Measurements from ENCODE around the gene GOLGA8R.
"Not testable (repeated sequence)": the region's sequence is repeated elsewhere in the genome, so short reads cannot be mapped to it uniquely, and the experiment has no call there.

The GOLGA8R gene, protein sequence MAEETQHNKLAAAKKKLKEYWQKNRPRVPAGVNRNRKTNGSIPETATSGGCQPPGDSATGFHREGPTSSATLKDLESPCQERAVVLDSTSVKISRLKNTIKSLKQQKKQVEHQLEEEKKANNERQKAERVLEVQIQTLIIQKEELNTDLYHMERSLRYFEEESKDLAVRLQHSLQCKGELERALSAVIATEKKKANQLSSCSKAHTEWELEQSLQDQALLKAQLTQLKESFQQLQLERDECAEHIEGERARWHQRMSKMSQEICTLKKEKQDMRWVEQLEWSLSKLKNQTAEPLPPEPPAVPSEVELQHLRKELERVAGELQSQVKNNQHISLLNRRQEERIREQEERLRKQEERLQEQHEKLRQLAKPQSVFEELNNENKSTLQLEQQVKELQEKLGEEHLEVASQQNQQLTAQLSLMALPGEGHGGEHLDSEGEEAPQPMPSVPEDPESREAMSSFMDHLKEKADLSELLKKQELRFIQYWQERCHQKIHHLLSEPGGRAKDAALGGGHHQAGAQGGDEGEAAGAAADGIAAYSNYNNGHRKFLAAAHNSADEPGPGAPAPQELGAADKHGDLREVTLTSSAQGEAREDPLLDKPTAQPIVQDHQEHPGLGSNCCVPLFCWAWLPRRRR

GRCh38 chr15:30414160-30414559 is at the start of gene GOLGA8R:
Gene GOLGA8R (minus strand): TSS chr15:30414260. CDS start chr15:30414162, 98 bp downstream.
- in situ Hi-C loops (cut with HindIII; ENCODE audit: low sequenced_read_pairs); DNase-seq (ENCODE audit: low read depth, low spot score); H3K4me3 ChIP-seq (ENCODE audit: low read depth, low read length): not testable (repeated sequence)

DNA sequence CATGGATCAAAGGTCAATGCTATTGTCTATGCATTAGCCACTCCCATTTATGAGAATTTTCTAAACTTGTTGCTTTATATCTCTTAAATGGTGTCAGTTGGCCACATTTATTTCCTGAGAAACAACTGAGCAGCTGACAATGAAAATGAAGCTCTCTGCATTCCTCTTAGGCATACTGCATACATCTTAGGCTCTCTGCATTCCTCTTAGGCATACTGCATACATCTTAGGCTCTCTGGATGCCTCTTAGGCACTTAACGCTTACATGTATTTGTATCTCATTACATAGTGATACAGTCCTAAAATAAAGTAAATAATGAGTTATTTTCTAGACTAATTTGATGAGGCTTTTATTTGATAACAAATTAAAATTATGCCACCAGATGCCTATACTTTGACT is 49.8 kb upstream of the GOLGA8R start:
- DNase-seq (ENCODE audit: low read depth, low spot score); in situ Hi-C loops (cut with HindIII; ENCODE audit: low sequenced_read_pairs); H3K4me3 ChIP-seq (ENCODE audit: low read depth, low read length): not testable (repeated sequence)

DNA sequence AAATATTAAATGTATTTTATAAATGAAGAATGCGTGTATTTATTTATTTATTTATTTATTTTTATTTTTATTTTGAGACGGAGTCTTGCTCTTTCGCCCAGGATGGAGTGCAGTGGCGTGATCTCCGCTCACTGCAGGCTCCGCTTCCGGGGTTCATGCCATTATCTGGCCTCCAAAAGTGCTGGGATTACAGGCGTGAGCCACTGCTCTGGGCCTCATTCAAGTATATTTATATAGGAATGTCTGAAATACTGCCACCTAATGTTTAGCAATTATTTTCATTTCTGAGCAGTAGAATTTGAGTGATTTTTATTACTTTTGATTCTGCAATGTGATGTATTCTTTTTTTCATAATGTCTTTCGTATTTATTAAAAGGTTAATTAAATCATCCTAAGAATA is 48.1 kb upstream of the GOLGA8R start:
- in situ Hi-C loops (cut with HindIII; ENCODE audit: low sequenced_read_pairs); DNase-seq (ENCODE audit: low read depth, low spot score); H3K4me3 ChIP-seq (ENCODE audit: low read depth, low read length): not testable (repeated sequence)

DNA sequence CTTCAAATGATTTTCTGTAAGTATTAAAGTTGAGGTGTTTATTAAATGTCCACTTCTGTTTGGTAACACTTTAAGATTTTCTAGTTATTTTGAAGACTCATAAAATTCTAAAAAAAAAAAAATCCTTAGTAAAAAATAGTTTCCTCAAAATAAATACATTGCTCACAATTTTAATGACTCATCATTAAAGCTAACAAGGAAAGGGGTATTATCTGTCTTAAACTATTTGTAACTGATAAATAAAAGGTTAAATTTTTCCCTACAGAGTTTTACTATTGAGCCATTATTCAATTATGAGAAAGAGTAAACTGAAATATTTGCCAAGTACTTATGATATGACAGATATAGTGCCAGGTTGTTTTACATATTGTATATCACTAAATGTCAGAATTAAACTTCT is 38.6 kb upstream of the GOLGA8R start:
- DNase-seq (ENCODE audit: low read depth, low spot score); in situ Hi-C loops (cut with HindIII; ENCODE audit: low sequenced_read_pairs); H3K4me3 ChIP-seq (ENCODE audit: low read depth, low read length): not testable (repeated sequence)

- DNase-seq (ENCODE audit: low read depth, low spot score); in situ Hi-C loops (cut with HindIII; ENCODE audit: low sequenced_read_pairs): not testable (repeated sequence)
Observed at GRCh38 chr15:30438348-30438747, 24.3 kb upstream of the GOLGA8R start.

GRCh38 chr15:30435878-30436277 is 21.8 kb upstream of the GOLGA8R start:
- in situ Hi-C loops (cut with HindIII; ENCODE audit: low sequenced_read_pairs); H3K4me3 ChIP-seq (ENCODE audit: low read depth, low read length); DNase-seq (ENCODE audit: low read depth, low spot score): not testable (repeated sequence)

More at GRCh38 chr15:30438348-30438747, 24.3 kb upstream of the GOLGA8R start:
- H3K4me3 ChIP-seq (ENCODE audit: low read depth, low read length) = not testable (repeated sequence)

- in situ Hi-C loops (cut with HindIII; ENCODE audit: low sequenced_read_pairs); DNase-seq (ENCODE audit: low read depth, low spot score): not testable (repeated sequence)
Observed at GRCh38 chr15:30420723-30421122, 6.7 kb upstream of the GOLGA8R start.

DNA sequence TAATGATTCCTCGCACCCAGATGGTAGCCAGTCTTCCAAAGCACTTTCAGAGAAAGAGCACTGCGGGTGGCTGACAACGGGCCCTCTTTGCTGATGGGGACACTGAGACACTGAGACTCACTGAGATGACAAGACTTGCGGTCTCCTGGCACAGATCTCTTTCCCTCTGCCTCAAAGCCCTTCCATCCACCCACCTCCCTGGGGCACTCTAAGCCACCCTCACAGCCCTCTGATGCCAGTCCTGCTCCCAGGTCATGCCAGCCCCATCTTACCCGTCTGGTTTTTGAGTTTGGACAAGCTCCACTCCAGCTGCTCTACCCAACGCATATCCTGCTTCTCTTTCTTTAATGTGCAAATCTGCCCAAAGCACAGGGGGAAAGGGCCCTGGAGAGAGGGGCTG is 6.4 kb downstream of the GOLGA8R start:
- in situ Hi-C loops (cut with HindIII; ENCODE audit: low sequenced_read_pairs); H3K4me3 ChIP-seq (ENCODE audit: low read depth, low read length); DNase-seq (ENCODE audit: low read depth, low spot score): not testable (repeated sequence)

More at GRCh38 chr15:30420723-30421122, 6.7 kb upstream of the GOLGA8R start:
- H3K4me3 ChIP-seq (ENCODE audit: low read depth, low read length) = not testable (repeated sequence)

DNA sequence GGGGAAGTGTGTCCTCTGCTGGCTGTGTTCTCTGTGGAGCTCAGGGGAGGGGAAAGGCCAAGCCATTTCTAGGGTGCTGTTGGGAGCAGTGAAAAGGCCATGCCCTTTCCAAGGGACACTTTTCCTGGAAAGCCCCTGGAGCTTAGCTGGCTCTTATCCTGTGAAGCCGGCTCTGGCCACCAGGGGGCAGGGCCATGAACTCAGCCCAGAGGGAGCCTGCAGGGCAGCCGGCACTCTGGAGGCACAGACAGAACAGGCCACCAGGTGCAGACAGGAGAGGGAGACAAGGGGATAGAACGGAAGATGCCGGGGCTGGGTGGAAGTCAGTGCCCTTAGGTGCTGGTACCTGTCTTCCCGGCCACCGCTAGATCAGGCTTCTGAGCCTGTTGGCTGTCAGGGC is 15.1 kb downstream of the GOLGA8R start:
- in situ Hi-C loops (cut with HindIII; ENCODE audit: low sequenced_read_pairs); DNase-seq (ENCODE audit: low read depth, low spot score); H3K4me3 ChIP-seq (ENCODE audit: low read depth, low read length): not testable (repeated sequence)

DNA sequence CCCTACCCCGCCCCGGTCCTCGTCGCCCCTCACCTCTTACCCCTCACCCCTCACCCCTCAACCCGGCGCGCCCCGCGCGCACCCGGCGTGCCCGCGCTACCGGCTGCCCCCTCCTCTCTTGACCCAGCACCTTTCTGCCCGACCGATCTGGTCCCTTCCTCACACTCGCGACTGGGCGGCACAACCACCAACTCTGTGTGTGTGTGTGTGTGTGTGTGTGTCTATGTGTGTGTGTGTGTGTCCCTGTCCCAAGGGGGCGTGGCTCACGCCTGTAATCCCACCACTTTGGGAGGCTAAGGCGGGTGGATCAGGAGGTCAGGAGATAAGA is 20.4 kb downstream of the GOLGA8R start:
- H3K4me3 ChIP-seq (ENCODE audit: low read depth, low read length); in situ Hi-C loops (cut with HindIII; ENCODE audit: low sequenced_read_pairs); DNase-seq (ENCODE audit: low read depth, low spot score): not testable (repeated sequence)

- DNase-seq (ENCODE audit: low read depth, low spot score); in situ Hi-C loops (cut with HindIII; ENCODE audit: low sequenced_read_pairs): not testable (repeated sequence)
- H3K4me3 ChIP-seq (ENCODE audit: low read depth, low read length) = peak within 1 kb of the TSS; percentile 15
Observed at GRCh38 chr15:30392766-30393663, 21.0 kb downstream of the GOLGA8R start, which contains the start of gene CHRFAM7A. Gene CHRFAM7A (minus strand): TSS chr15:30393540. CDS start chr15:30383351, 10,189 bp downstream.

DNA sequence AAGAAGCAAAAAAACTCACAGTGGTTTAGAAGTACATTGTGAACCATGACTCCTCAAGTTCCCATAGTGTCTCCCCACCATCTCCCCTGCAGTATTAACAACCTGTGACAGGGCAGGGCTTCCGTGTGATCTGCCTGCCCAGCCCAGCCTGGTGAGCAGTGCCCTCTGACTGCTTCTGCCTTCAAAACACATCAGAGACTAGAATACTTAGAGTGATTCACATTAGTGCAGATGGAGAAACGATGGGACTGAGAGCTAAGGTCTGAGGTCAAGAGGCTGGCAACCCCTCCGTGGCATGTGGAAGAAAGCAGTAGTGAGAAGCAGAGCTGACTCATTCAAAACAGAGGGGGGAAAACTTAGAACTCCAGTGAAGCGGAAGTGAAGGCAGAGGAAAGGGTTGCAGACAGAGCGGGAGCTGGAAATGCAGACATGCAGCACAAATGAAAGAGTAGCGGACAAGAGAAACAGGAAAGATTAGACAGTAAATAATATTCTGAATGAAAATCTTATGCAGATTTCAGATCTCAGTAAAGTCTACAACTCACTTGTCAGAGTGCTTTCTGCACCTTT is 27.7 kb downstream of the GOLGA8R start:
- in situ Hi-C loops (cut with HindIII; ENCODE audit: low sequenced_read_pairs); DNase-seq (ENCODE audit: low read depth, low spot score); H3K4me3 ChIP-seq (ENCODE audit: low read depth, low read length): not testable (repeated sequence)

DNA sequence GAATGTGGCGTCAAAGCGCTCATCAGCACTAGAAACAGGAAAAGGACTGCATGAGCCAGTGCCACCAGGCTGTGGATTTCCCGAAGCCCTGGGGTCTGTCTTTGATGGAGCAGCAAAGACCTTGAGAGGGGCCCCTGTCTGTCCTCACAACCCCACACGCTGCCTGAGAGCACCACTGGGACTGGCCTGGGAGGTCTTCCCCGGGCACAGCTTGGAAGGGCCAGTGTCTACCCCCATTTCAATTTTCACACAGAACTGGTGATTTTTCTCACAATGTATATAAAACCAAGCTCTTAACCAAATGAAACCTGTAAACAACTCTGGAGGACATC is 37.0 kb downstream of the GOLGA8R start:
- DNase-seq (ENCODE audit: low read depth, low spot score); in situ Hi-C loops (cut with HindIII; ENCODE audit: low sequenced_read_pairs); H3K4me3 ChIP-seq (ENCODE audit: low read depth, low read length): not testable (repeated sequence)

DNA sequence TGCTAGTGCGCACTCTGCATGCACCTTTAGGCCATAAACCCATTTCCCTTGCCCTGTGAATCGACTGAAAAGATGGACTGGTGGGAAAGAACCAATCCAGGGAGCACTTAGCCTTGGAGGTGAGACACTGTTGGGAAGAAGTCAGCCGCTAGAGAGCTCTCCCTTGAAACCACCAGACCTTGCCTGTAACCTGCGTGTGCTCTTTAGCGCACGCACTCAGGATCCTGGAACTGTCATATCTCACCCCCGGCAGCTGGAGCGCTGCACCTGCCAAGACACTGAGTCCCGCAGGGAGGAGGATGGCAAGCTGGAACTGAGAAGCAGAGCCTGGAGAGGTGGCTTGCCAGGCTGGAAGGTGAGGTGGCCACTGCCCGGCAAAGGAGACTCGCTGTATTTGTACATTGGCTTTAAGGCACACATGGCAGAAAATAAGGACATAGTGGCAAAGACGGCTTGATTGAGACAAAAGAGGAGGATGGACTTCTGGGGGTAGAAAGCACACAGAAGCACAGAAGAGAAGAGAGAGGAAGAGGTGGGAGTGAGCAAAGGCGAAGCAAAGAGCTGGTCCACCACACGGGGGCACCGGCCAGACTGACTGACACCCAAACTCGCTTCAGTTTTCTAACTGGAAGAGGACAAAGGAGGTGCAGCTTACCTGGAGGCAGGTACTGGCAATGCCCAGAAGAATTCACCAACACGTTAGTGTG is 37.5 kb downstream of the GOLGA8R start:
- DNase-seq (ENCODE audit: low read depth, low spot score); in situ Hi-C loops (cut with HindIII; ENCODE audit: low sequenced_read_pairs); H3K4me3 ChIP-seq (ENCODE audit: low read depth, low read length): not testable (repeated sequence)

- H3K4me3 ChIP-seq (ENCODE audit: low read depth, low read length); in situ Hi-C loops (cut with HindIII; ENCODE audit: low sequenced_read_pairs): not testable (repeated sequence)
- peak; percentile 0 for DNase-seq (ENCODE audit: low read depth, low spot score)
Observed at GRCh38 chr15:30375872-30376271, 38.2 kb downstream of the GOLGA8R start.

DNA sequence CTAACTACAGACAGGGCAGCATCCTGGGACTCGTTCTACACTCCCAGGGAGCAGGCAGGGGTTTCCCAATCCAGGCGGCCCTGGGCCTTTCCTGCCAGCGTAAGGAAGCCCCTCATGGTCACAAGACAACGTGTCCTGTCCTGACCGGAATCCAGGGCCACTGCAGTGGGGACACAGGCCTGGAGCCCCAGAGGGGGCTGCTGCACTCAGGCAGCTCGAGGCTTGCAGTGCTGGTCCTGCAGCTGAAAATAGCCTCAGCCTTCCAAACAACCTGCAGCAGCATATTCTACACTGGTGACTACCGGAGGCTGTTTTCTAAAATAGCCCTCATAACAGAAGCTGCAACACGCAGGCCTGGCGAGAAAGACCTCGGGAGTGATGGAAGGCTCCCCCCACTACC is 39.2 kb downstream of the GOLGA8R start:
- in situ Hi-C loops (cut with HindIII; ENCODE audit: low sequenced_read_pairs); DNase-seq (ENCODE audit: low read depth, low spot score); H3K4me3 ChIP-seq (ENCODE audit: low read depth, low read length): not testable (repeated sequence)

All from astrocyte of the spinal cord (primary cell).